ENCODE data around the gene SALL2.

- no peak for TF ChIP-seq CTCF (IDR thresholded peaks at IDR 0.05)
- no peak for TF ChIP-seq EZH2 (IDR thresholded peaks at IDR 0.05)
Measured at GRCh38 chr14:21524575-21525490, 1.3 kb downstream of the SALL2 start.
